ENCODE results near the gene HSD17B7.
"Not testable (repeated sequence)": the region's sequence is repeated elsewhere in the genome, so short reads cannot be mapped to it uniquely, and the experiment has no call there.

GRCh38 chr1:162818666-162819065 lies 28.2 kb downstream of the HSD17B7 start:
- TF ChIP-seq, protein P1, sequence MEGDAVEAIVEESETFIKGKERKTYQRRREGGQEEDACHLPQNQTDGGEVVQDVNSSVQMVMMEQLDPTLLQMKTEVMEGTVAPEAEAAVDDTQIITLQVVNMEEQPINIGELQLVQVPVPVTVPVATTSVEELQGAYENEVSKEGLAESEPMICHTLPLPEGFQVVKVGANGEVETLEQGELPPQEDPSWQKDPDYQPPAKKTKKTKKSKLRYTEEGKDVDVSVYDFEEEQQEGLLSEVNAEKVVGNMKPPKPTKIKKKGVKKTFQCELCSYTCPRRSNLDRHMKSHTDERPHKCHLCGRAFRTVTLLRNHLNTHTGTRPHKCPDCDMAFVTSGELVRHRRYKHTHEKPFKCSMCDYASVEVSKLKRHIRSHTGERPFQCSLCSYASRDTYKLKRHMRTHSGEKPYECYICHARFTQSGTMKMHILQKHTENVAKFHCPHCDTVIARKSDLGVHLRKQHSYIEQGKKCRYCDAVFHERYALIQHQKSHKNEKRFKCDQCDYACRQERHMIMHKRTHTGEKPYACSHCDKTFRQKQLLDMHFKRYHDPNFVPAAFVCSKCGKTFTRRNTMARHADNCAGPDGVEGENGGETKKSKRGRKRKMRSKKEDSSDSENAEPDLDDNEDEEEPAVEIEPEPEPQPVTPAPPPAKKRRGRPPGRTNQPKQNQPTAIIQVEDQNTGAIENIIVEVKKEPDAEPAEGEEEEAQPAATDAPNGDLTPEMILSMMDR (IDR thresholded peaks at IDR 0.05; ENCODE audit: poor library complexity, severe bottlenecking) = not testable (repeated sequence)
- TF ChIP-seq EZH2 (IDR thresholded peaks at IDR 0.05; ENCODE audit: borderline replicate concordance, insufficient read depth, low read length, poor library complexity, severe bottlenecking); EP300 (conservative IDR thresholded peaks at IDR 0.05; ENCODE audit: poor library complexity, severe bottlenecking): not testable (repeated sequence)

All from neural cell (in vitro differentiated cells).